Stimulated activated CD4-positive, alpha-beta T cell treated with anti-CD3 and anti-CD28 coated beads, Interleukin-1b, Interleukin-23, amount 100 ng/mL, for 24 hours (primary cell): ENCODE measurements around the gene HPN.
"Not testable (repeated sequence)": the region's sequence is repeated elsewhere in the genome, so short reads cannot be mapped to it uniquely, and the experiment has no call there.

ENCODE experiments used
- DNase-seq, 4 experiments: peaks; one replicate each; pipeline ENCODE4 v3.0.0-alpha.2; 2020; ENCODE audit warnings: low read depth in 4 of 4, low spot score in 1 of 4

Gene HPN

GRCh38 chr19:35101949-35102348 lies 60.4 kb downstream of the HPN start:
- not testable (repeated sequence) for DNase-seq

GRCh38 chr19:35103614-35104013 lies 62.1 kb downstream of the HPN start:
- DNase-seq, result not testable (repeated sequence)

- no peak for DNase-seq
These were observed 62.8 kb downstream of the HPN start for GRCh38 chr19:35104361-35104760.

GRCh38 chr19:35105047-35105410 lies 63.5 kb downstream of the HPN start:
- DNase-seq, result no peak

- DNase-seq, result no peak
These were observed 64.1 kb downstream of the HPN start for GRCh38 chr19:35105411-35106290.

- DNase-seq, result no peak
These were observed 64.7 kb downstream of the HPN start for GRCh38 chr19:35106291-35106583.

- no peak for DNase-seq
These were observed 65.5 kb downstream of the HPN start for GRCh38 chr19:35106898-35107541.

- DNase-seq, result no peak
These were observed 66.0 kb downstream of the HPN start for GRCh38 chr19:35107545-35107944.

GRCh38 chr19:35108730-35109129 lies 67.2 kb downstream of the HPN start:
- DNase-seq, result no peak

- no peak for DNase-seq
These were observed 68.0 kb downstream of the HPN start for GRCh38 chr19:35109395-35110112.

GRCh38 chr19:35110974-35111373 lies 69.5 kb downstream of the HPN start:
- no peak for DNase-seq

GRCh38 chr19:35112995-35113688 lies 71.6 kb downstream of the HPN start:
- DNase-seq, result no peak

- DNase-seq, result peak; percentile 33 to 55 (median 51)
These were observed 73.0 kb downstream of the HPN start for GRCh38 chr19:35114353-35115176.

GRCh38 chr19:35115177-35115951 lies 73.8 kb downstream of the HPN start, which contains the start of gene FXYD3:
Gene FXYD3, plus strand, starts transcription at chr19:35115823. Its CDS starts 3,554 bp downstream, at chr19:35119377.
- no peak for DNase-seq
